OCI-LY7 (cell line): Measurements from ENCODE around the gene RASSF5. TPM values are rescaled to one million over a fixed set of nuclear protein-coding genes. Genes with fewer than 3 reads are reported as not detected.

Experiments
- BruUV-seq: library from RNA; stranded (reverse); fragments of 400-500 nt; replicated peaks from 2 replicates; lab custom pipeline; 2021; lab: Mats Ljungman, UMichigan
- CTCF ChIA-PET: fragments of 300-600 bp; sonication (Branson Sonifier 250); formaldehyde crosslinking; loops from one replicate; lab custom pipeline; 2022; ENCODE audit warnings: antibody characterized with exemption; ENCODE audit not compliant: unreplicated experiment; lab: Charles Lee
- POLR2A ChIA-PET: fragments of 300-600 bp; sonication (Branson Sonifier 250); formaldehyde crosslinking; loops from one replicate; lab custom pipeline; 2022; ENCODE audit warnings: antibody characterized with exemption; lab: Charles Lee
- DNase-seq: peaks from one replicate; pipeline ENCODE4 v3.0.0-alpha.2; 2015; ENCODE audit warnings: low spot score
- H2AFZ ChIP-seq: fragments of 200-600 bp; sonication (generic), shearing (Covaris generic); 2 replicates; pipeline ENCODE4 v1.6.1; 2014; ENCODE audit warnings: mild to moderate bottlenecking, antibody characterized with exemption, low read length, moderate library complexity
- H3K27ac ChIP-seq: fragments of 200-600 bp; sonication (generic); 2 replicates; pipeline ENCODE4 v1.5.1; 2014; ENCODE audit warnings: mixed run types, low read depth, mild to moderate bottlenecking, moderate library complexity, low read length, inconsistent platforms; ENCODE audit not compliant: poor library complexity, severe bottlenecking
- H3K36me3 ChIP-seq: fragments of 200-600 bp; sonication (generic); 2 replicates; pipeline ENCODE4 v1.6.1; 2014; ENCODE audit warnings: mild to moderate bottlenecking, antibody characterized with exemption, low read length, moderate library complexity, mixed read lengths; ENCODE audit not compliant: insufficient read depth
- H3K4me1 ChIP-seq: fragments of 200-600 bp; sonication (generic); 2 replicates; pipeline ENCODE4 v1.5.1; 2014; ENCODE audit warnings: mild to moderate bottlenecking, low read length; ENCODE audit not compliant: insufficient read depth, poor library complexity, severe bottlenecking
- H3K4me2 ChIP-seq: fragments of 200-600 bp; sonication (generic); 2 replicates; pipeline ENCODE4 v1.6.1; 2014; ENCODE audit warnings: mild to moderate bottlenecking, low read length
- H3K4me3 ChIP-seq: fragments of 200-600 bp; sonication (generic); 2 replicates; pipeline ENCODE4 v1.5.1; 2014; ENCODE audit warnings: mild to moderate bottlenecking, low read depth, low read length; ENCODE audit not compliant: poor library complexity, severe bottlenecking
- H3K79me2 ChIP-seq: fragments of 200-600 bp; sonication (generic); 2 replicates; pipeline ENCODE4 v1.6.1; 2016; ENCODE audit warnings: low read depth, mild to moderate bottlenecking, low read length, moderate library complexity, mixed read lengths; ENCODE audit not compliant: insufficient read depth
- H3K9me2 ChIP-seq: fragments of 200-600 bp; sonication (generic); 2 replicates; pipeline ENCODE4 v1.6.1; 2016; ENCODE audit warnings: mild to moderate bottlenecking, low read length, mixed read lengths; ENCODE audit not compliant: insufficient read depth
- H3K9me3 ChIP-seq: fragments of 200-600 bp; sonication (generic); 2 replicates; pipeline ENCODE4 v1.6.1; 2014; ENCODE audit warnings: mild to moderate bottlenecking, mixed run types, low read length, mixed read lengths
- H4K20me1 ChIP-seq: fragments of 200-600 bp; sonication (generic); 2 replicates; pipeline ENCODE4 v1.6.1; 2014; ENCODE audit warnings: mild to moderate bottlenecking, antibody characterized with exemption, low read length, moderate library complexity, mixed read lengths; ENCODE audit not compliant: insufficient read depth
- EZH2phosphoT487 ChIP-seq: fragments of 200-600 bp; sonication (generic); IDR thresholded peaks from 2 replicates; pipeline ENCODE4 v1.6.1; 2018; ENCODE audit warnings: low read depth, borderline replicate concordance, mild to moderate bottlenecking, mixed run types, antibody characterized with exemption, low read length, moderate library complexity, mixed read lengths
- intact Hi-C: fragments of 100-400 bp; cut with micrococcal nuclease; formaldehyde crosslinking; loops from one replicate; pipeline ENCODE4 v1.10.0; 2022; ENCODE audit not compliant: unreplicated experiment
- total RNA-seq, 2 experiments: library from RNA; depleted of rRNA in 1 of 2; stranded (reverse); fragments of >200 nt in 1 of 2; shearing (Covaris generic) in 1 of 2; gene quantifications; 2 replicates each; pipeline ENCODE4 v1.2.3, GENCODE V29; 2014 to 2022
- TF ChIP-seq, protein P1 (sequence below): fragments of 200-600 bp; sonication (generic); conservative IDR thresholded peaks from 2 replicates; pipeline ENCODE4 v1.5.1; 2014; ENCODE audit warnings: mild to moderate bottlenecking, antibody characterized with exemption, low read length, moderate library complexity, mixed read lengths

Gene RASSF5
- total RNA-seq, 2 experiments from 2014 or later = 19.8 to 25.7 TPM

DNA sequence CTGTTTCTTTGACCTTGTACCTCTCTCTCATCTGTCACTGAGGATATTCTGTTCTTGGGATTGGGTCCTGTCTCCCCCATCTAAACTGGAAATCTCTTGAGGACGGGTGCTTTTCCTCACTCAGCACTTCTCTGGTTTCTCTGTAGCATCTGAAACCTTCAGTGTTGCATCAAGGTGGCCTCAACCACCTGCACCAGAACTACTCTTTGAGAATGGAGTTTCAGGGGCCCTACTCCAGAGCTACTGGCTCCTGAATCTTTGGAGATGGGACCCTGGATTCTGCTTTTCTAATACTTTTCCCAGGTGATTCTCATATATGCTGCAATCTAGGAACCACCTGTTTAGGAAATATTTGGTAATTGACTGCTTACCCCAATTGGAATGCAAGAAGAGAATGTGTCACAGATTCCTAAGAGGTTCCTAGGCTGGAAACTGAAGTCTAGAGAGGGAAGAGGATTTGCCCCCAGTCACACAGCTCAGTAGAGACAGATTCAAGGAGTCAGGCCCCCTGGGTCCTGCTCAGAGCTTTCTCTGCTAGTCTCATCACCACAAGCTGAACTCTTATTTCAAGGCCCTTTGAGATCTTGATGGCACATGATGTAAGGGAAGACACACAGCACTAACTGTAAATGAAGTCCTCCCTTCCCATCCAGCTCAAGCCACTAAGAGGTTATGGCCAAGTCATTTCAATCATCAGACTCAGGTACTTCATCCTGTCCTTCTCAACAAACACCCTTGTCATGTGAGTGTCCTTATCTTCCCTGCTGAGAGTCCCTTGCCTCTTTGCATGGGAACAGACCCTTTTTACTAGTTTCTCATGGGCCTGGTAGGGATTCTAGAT, 56.3 kb downstream of the RASSF5 start:
- DNase-seq = no peak
- Histone ChIP-seq H3K4me3 (peak overlapping the region; percentile 52), H4K20me1 (no peaks in the 10 kb centered on the region), H3K4me2 (peak overlapping the region; percentile 74), H2AFZ (peak overlapping the region; percentile 81; the same call in 1 of the 2 replicates), H3K36me3 (peaks cover 6% of the 10 kb centered on the region), H3K9me2 (no peaks in the 10 kb centered on the region), H3K9me3 (no peaks in the 10 kb centered on the region), H3K4me1 (peaks cover 42% of the 10 kb centered on the region), H3K27ac (peak overlapping the region; percentile 55), H3K79me2 (no peaks in the 10 kb centered on the region; the same call in 1 of the 2 replicates)
- intact Hi-C loops = loop anchor here (2.0 kb wide), 1 partner anchor 19 kb away; no protein-coding TSS in a partner anchor
- TF ChIP-seq, protein P1, sequence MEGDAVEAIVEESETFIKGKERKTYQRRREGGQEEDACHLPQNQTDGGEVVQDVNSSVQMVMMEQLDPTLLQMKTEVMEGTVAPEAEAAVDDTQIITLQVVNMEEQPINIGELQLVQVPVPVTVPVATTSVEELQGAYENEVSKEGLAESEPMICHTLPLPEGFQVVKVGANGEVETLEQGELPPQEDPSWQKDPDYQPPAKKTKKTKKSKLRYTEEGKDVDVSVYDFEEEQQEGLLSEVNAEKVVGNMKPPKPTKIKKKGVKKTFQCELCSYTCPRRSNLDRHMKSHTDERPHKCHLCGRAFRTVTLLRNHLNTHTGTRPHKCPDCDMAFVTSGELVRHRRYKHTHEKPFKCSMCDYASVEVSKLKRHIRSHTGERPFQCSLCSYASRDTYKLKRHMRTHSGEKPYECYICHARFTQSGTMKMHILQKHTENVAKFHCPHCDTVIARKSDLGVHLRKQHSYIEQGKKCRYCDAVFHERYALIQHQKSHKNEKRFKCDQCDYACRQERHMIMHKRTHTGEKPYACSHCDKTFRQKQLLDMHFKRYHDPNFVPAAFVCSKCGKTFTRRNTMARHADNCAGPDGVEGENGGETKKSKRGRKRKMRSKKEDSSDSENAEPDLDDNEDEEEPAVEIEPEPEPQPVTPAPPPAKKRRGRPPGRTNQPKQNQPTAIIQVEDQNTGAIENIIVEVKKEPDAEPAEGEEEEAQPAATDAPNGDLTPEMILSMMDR = no peak
- TF ChIP-seq EZH2phosphoT487 = no peak
- CTCF ChIA-PET = interaction anchor here (0.9 to 1.1 kb wide), 2 partner anchors 10 to 19 kb away, joined by 3 read pairs; no protein-coding TSS in a partner anchor
- POLR2A ChIA-PET = interaction anchor here (0.7 to 2.2 kb wide), 7 partner anchors 8 to 146 kb away, joined by 3 to 8 read pairs (median 4); no protein-coding TSS in a partner anchor
- BruUV-seq = no TSS peak

DNA sequence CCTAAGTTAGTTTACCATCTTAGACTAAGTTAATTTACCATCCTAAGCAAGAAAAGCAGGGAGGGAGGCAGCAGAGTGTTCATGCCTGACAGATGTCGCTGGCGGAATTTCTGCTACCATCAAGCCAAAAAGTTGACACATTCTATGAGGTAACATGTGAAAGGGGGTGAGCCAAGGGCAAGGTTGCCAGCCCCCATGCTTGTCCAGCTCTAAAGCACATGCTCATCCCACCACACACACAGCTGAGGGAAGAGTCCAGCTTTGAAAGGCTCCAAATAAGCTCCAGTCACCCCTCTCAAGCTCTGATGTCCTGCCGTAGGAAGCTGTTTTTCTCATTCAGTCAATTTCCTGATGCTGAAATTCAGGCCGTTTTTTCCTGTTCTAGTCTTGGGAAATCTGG, 58.7 kb downstream of the RASSF5 start:
- Histone ChIP-seq H3K4me3 (no peak overlapping the region), H3K79me2 (no peaks in the 10 kb centered on the region), H3K9me3 (no peaks in the 10 kb centered on the region), H2AFZ (no peak overlapping the region), H3K36me3 (peaks cover 6% of the 10 kb centered on the region), H3K4me1 (peaks cover 21% of the 10 kb centered on the region), H3K27ac (no peak overlapping the region), H3K4me2 (no peak overlapping the region), H3K9me2 (no peaks in the 10 kb centered on the region), H4K20me1 (no peaks in the 10 kb centered on the region)
- no TSS peak for BruUV-seq
- DNase-seq = no peak
- TF ChIP-seq, protein P1 = no peak
- TF ChIP-seq EZH2phosphoT487 = no peak
- POLR2A ChIA-PET = interaction anchor here (1.4 to 1.5 kb wide), 2 partner anchors 10 to 20 kb away, joined by 6 read pairs; no protein-coding TSS in a partner anchor
- CTCF ChIA-PET = no interaction called here
- intact Hi-C loops = no loop called here
